Smooth muscle cell (in vitro differentiated cells): ENCODE measurements around the gene FARP1. TPM values are rescaled to one million over a fixed set of nuclear protein-coding genes. Genes with fewer than 3 reads are reported as not detected.

Experiments
- DNase-seq: peaks from one replicate; lab custom pipeline; 2025; ENCODE audit not compliant: unreplicated experiment; lab: John Stamatoyannopoulos, UW
- H2AFZ ChIP-seq: fragments of 200-600 bp; sonication (generic); 2 replicates; pipeline ENCODE4 v1.6.0; 2016; ENCODE audit warnings: antibody characterized with exemption, low read depth, mild to moderate bottlenecking
- H3F3A ChIP-seq: fragments of 200-600 bp; sonication (generic); 2 replicates; pipeline ENCODE4 v1.6.0; 2017; ENCODE audit warnings: antibody characterized with exemption, low read depth
- H3K27ac ChIP-seq: fragments of 200-600 bp; sonication (generic); 2 replicates; pipeline ENCODE4 v1.5.1; 2016; ENCODE audit warnings: low read depth, mild to moderate bottlenecking
- H3K27me3 ChIP-seq: fragments of 200-600 bp; sonication (generic); 2 replicates; pipeline ENCODE4 v1.6.1; 2016; ENCODE audit warnings: low read depth, mild to moderate bottlenecking
- H3K36me3 ChIP-seq: fragments of 200-600 bp; sonication (generic); 2 replicates; pipeline ENCODE4 v1.5.1; 2016; ENCODE audit warnings: low read depth
- H3K4me1 ChIP-seq: fragments of 200-600 bp; sonication (generic); 2 replicates; pipeline ENCODE4 v1.5.1; 2016; ENCODE audit warnings: low read depth
- H3K4me2 ChIP-seq: fragments of 200-600 bp; sonication (generic); 2 replicates; pipeline ENCODE4 v1.6.0; 2016; ENCODE audit warnings: mild to moderate bottlenecking
- H3K4me3 ChIP-seq: fragments of 200-600 bp; sonication (generic); 2 replicates; pipeline ENCODE4 v1.5.1; 2016; ENCODE audit warnings: mild to moderate bottlenecking
- H3K79me2 ChIP-seq: fragments of 200-600 bp; sonication (generic); 2 replicates; pipeline ENCODE4 v1.6.0; 2016; ENCODE audit warnings: low read depth, mild to moderate bottlenecking
- H3K9ac ChIP-seq: fragments of 200-600 bp; sonication (generic); 2 replicates; pipeline ENCODE4 v1.6.0; 2016; ENCODE audit warnings: low read depth
- H3K9me3 ChIP-seq: fragments of 200-600 bp; sonication (generic); replicated peaks from 2 replicates; pipeline ENCODE4 v1.5.1; 2016; ENCODE audit warnings: low read depth
- H4K20me1 ChIP-seq: fragments of 200-600 bp; sonication (generic); 2 replicates; pipeline ENCODE4 v1.6.0; 2016; ENCODE audit warnings: low read depth
- CTCF ChIP-seq: fragments of 200-600 bp; sonication (generic); IDR thresholded peaks from 2 replicates; pipeline ENCODE4 v1.5.1; 2017; ENCODE audit warnings: borderline replicate concordance, mild to moderate bottlenecking, antibody characterized with exemption; ENCODE audit not compliant: insufficient read depth, poor library complexity, severe bottlenecking
- WGBS: methylation state at CpG from one replicate; pipeline ENCODE4 v1.1.7; 2016; ENCODE audit warnings: low lambda C conversion rate; 5-methylcytosine and 5-hydroxymethylcytosine counted together
- polyA plus RNA-seq: library from polyadenylated mRNA; unstranded; fragments of >200 nt; fragmentation: Nextera tagmentation; extraction: Ambion mirVana; gene quantifications from 2 replicates; pipeline ENCODE4 v1.2.1, GENCODE V29; 2016
- total RNA-seq: library from RNA; depleted of rRNA; stranded (reverse); fragments of >200 nt; gene quantifications from 2 replicates; pipeline ENCODE4 v1.2.3, GENCODE V29; 2014

FARP1 gene
- total and polyA plus RNA-seq, 2 experiments from 2014 or later, result 59.4 to 104 TPM

- TF ChIP-seq CTCF, result no peak
- H3K27ac ChIP-seq, result peak overlapping the region; percentile 54
- no peak for DNase-seq
- peak overlapping the region; percentile 33 for H3K4me2 ChIP-seq
- H3K36me3 ChIP-seq, result no peaks in the 10 kb centered on the region
- H4K20me1 ChIP-seq, result peaks cover 23% of the 10 kb centered on the region
- peaks cover 17% of the 10 kb centered on the region for H3K4me1 ChIP-seq
- H3F3A ChIP-seq, result no peaks in the 10 kb centered on the region
- H3K9me3 ChIP-seq, result no peaks in the 10 kb centered on the region
- H3K9ac ChIP-seq, result no peak overlapping the region
- H2AFZ ChIP-seq, result no peak overlapping the region
- H3K79me2 ChIP-seq, result peaks cover 33% of the 10 kb centered on the region
- WGBS, result 38% methylated on average over 8 of the region's 8 CpGs
- no peaks in the 10 kb centered on the region for H3K27me3 ChIP-seq
- H3K4me3 ChIP-seq, result no peak overlapping the region
Measured at GRCh38 chr13:98315466-98315865, 172.6 kb downstream of the FARP1 start.

- Histone ChIP-seq H3K79me2 (peaks cover 30% of the 10 kb centered on the region), H3K4me3 (no peak overlapping the region), H3K36me3 (no peaks in the 10 kb centered on the region), H2AFZ (no peak overlapping the region), H3K27me3 (no peaks in the 10 kb centered on the region), H3K4me2 (no peak overlapping the region), H3F3A (no peaks in the 10 kb centered on the region), H3K27ac (peak overlapping the region; percentile 54), H4K20me1 (peaks cover 27% of the 10 kb centered on the region), H3K9ac (no peak overlapping the region), H3K4me1 (peaks cover 14% of the 10 kb centered on the region), H3K9me3 (no peaks in the 10 kb centered on the region)
- WGBS, result 67% methylated on average over 8 of the region's 8 CpGs
- TF ChIP-seq CTCF, result no peak
- DNase-seq, result no peak
Measured at GRCh38 chr13:98315902-98316301, 173.0 kb downstream of the FARP1 start.

- Histone ChIP-seq H3K4me3 (no peak overlapping the region), H4K20me1 (peaks cover 42% of the 10 kb centered on the region), H2AFZ (no peak overlapping the region), H3K4me1 (peaks cover 11% of the 10 kb centered on the region), H3K27ac (no peak overlapping the region), H3K36me3 (no peaks in the 10 kb centered on the region), H3K79me2 (peaks cover 34% of the 10 kb centered on the region), H3K27me3 (no peaks in the 10 kb centered on the region), H3F3A (no peaks in the 10 kb centered on the region), H3K9ac (no peak overlapping the region), H3K9me3 (no peaks in the 10 kb centered on the region), H3K4me2 (no peak overlapping the region)
- no peak for TF ChIP-seq CTCF
- WGBS, result 98% methylated on average over 3 of the region's 3 CpGs
- no peak for DNase-seq
Measured at GRCh38 chr13:98317573-98318171, 174.8 kb downstream of the FARP1 start.

- H3K36me3 ChIP-seq, result no peaks in the 10 kb centered on the region
- no peaks in the 10 kb centered on the region for H3K9me3 ChIP-seq
- no peak overlapping the region for H3K4me3 ChIP-seq
- no peak overlapping the region for H3K4me2 ChIP-seq
- no peak overlapping the region for H2AFZ ChIP-seq
- no peak overlapping the region for H3K27ac ChIP-seq
- no peak for TF ChIP-seq CTCF
- WGBS, result 96% methylated on average over 11 of the region's 11 CpGs
- peaks cover 42% of the 10 kb centered on the region for H4K20me1 ChIP-seq
- H3K27me3 ChIP-seq, result no peaks in the 10 kb centered on the region
- H3K9ac ChIP-seq, result no peak overlapping the region
- no peaks in the 10 kb centered on the region for H3F3A ChIP-seq
- peaks cover 11% of the 10 kb centered on the region for H3K4me1 ChIP-seq
- DNase-seq, result no peak
- H3K79me2 ChIP-seq, result peaks cover 39% of the 10 kb centered on the region
Measured at GRCh38 chr13:98318263-98318878, 175.5 kb downstream of the FARP1 start.
